ENCODE data around the gene NLRP1. TPM values are rescaled to one million over a fixed set of nuclear protein-coding genes. Genes with fewer than 3 reads are reported as not detected.

Gene NLRP1
- total RNA-seq = 11.7 TPM
- long read RNA-seq, partial matches to known transcripts = 3 of 10 reads
- long read RNA-seq, other reads (novel, unspliced or antisense) = 6 of 10 reads

- DNase-seq (ENCODE audit: low spot score) = peak; percentile 96
- intact Hi-C loops (cut with DNase I) = loop anchor here (5.0 kb wide), 2 partner anchors 123 to 853 kb away; partner anchors contain the start of gene AIPL1
These were observed at the start of gene NLRP1 for GRCh38 chr17:5584383-5585286. Gene NLRP1 (minus strand): TSS chr17:5584509. CDS start chr17:5583957, 552 bp downstream.

DNA sequence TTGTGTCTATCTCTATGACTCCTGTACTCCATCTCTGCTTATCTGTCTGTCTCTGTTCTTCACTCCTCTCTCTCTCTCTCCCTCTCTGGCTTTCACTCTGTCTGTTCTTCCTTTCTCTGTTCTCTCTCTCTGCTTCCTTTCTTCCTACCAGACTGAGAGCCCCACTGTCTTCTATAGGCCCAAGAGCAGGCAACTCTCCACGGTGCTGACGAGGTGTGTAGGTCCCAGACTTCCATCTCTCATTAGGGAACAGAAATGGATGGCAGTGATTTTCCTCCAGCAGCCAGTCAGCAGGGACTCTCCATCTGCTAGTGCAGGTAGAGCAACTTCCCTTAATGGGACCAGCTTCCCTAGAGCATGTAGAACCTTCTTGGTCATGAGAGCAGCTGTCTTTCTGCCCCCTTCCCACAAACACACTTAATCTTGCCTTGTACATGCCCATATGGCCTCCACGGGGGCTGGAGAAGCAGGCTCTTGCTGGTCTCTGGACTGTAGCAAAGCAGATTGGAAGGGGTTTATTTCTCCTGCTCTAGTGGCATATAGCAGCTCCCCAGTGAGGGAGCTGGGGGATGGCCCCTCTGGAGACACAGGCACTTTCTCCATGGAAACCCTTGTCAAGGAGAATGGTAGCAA lies 47.8 kb upstream of the NLRP1 start:
- DNase-seq (ENCODE audit: low spot score) = no peak
- intact Hi-C loops (cut with DNase I) = no loop called here

GRCh38 chr17:5630434-5630833 lies 46.1 kb upstream of the NLRP1 start:
- intact Hi-C loops (cut with DNase I) = no loop called here

DNA sequence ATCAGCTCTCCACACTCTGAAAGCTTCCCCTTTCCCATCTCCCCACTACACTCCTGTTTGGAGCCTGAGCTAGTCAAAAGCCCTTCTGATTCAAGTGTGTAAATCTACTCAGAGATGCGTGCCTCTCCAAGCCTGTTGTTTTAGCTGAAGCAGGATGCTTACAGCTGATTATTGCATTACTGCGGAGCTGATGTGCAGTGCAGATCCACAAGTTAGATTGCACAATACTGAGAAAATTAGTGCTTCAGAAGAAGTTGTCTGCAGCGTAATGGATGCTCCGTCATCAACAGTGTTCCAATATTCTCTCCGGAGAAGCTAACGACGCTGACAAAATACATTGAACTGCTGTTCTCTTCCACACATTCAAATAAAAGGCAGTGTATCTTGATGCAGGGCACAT lies 44.8 kb upstream of the NLRP1 start:
- no peak for DNase-seq (ENCODE audit: low spot score)
- intact Hi-C loops (cut with DNase I) = no loop called here

More at GRCh38 chr17:5630434-5630833, 46.1 kb upstream of the NLRP1 start:
- no peak for DNase-seq (ENCODE audit: low spot score)

DNA sequence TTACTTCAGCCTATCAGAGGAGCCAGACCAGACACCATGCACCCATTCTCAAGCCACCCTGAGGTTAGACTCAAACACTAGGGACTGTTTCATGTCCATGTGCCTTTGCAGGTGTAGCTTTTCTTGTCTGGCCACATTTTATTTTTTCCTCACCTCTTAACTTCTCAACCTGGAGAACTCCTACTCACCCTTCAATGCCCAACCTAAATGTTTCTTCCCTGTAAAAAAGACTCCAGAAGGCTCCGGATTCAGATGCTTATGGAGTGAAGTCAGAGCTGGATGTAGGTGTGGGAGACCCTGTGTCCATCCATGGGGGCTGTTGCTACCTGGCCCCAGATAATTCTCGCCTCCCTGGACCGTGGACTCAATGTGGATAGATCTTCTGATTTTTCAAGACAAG lies 44.0 kb upstream of the NLRP1 start:
- intact Hi-C loops (cut with DNase I) = no loop called here
- no peak for DNase-seq (ENCODE audit: low spot score)

DNA sequence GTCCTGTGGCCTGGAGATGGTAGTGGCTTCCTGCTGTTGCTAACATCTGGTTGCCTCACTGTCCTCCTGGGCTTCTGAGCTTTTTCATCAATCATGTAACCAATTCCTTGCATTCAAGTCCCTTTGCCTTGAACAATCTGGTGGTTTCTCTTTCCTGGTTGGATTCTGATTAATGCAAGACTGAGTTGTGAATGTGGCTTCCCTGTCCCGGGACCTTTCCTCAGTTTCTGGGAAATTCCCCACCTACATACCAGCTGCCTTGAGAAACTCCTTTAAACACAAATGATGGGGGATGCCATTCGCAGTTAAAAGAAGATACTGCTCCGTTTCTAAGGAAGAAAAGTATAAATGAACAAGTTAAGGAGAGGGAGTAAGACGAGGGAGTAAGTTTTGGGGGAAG lies 39.9 kb upstream of the NLRP1 start:
- intact Hi-C loops (cut with DNase I) = no loop called here
- DNase-seq (ENCODE audit: low spot score) = no peak

- no peak for DNase-seq (ENCODE audit: low spot score)
- intact Hi-C loops (cut with DNase I) = no loop called here
These were observed 37.4 kb upstream of the NLRP1 start for GRCh38 chr17:5621729-5622128.

GRCh38 chr17:5621026-5621425 lies 36.7 kb upstream of the NLRP1 start:
- intact Hi-C loops (cut with DNase I) = no loop called here
- no peak for DNase-seq (ENCODE audit: low spot score)

DNA sequence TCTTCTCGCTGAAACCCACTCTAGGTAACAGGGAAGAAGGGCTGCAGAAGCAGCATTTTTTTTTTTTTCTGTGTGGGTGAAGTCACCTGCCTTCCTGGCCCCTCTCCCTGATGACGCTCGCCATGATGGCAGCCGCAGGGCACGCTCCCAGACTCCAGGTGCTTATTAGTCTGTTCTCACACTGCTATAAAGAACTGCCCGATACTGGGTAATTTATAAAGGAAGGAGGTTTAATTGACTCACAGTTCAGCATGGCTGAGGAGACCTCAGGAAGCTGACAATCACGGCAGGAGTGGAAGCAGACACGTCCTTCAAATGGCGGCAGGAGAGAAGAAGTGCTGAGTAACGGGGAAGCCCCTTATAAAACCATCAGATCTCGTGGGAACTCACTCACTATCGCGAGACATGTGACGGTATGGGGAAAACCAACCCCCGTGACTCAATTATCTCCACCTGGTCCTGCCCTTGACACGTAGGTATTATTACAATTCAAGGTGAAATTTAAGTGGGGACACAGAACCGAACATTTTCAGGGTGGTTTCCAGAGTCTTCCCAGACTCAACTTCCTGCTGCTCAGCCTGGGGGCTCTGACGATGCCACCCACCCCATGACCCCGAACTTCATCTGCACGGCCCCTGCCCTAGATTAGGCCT lies 34.9 kb upstream of the NLRP1 start:
- intact Hi-C loops (cut with DNase I) = no loop called here
- DNase-seq (ENCODE audit: low spot score) = no peak

DNA sequence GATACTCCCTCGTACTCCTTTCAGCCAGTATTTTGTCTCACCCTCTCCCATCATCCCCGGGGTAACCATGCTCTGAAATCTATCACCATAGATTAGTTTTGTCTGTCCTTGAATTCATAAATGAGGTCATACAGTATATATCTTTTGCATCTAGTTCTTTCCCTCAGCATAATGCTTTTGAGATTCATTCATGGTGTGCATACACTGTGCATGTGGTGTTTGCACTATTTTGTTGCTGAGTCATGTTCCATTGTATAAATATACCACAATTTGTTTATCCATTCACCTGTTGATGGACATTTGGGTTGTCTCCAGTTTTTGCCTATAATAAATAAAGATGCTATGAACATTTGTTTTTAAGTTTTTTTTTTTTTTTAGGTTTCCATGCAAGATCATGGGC lies 34.2 kb upstream of the NLRP1 start:
- no peak for DNase-seq (ENCODE audit: low spot score)
- intact Hi-C loops (cut with DNase I) = no loop called here

DNA sequence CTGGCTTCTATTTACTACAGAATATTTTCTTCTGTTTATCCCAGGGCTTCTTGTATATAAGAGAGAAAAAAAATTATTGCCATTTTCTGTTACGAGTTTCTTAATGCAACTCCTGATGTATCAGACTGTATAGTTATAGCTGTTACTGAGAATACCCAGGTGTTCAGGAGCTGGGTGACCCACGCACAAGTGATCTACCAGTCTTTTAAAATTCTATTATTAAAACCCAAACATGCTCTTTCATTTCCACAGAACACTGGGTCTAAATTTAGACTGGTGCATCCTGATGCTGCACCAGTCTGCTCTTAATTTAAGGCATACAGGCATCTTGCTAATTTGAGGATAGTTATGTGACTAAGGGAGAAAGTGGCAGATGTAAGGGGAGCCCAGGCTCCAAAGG lies 31.2 kb upstream of the NLRP1 start:
- intact Hi-C loops (cut with DNase I) = no loop called here
- DNase-seq (ENCODE audit: low spot score) = no peak

DNA sequence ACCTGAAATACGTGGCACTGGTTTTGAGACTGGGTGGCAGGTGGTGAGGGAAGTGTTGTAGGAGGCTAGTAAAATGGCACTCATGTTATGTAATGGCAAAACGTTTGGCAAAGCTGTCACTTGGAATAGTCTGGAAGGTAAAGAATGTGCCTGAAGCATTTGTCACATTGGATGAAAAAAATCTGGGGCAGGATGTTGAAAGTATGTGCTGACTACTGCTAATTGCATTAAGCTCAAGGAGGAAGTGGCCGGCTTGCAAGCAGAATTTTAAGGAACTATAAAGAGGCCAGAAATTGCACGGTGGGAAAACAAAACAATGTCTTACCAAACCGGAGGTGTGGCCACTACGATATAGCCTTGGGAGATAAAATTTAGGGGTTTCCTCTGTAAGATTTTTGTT lies 26.6 kb upstream of the NLRP1 start:
- DNase-seq (ENCODE audit: low spot score) = no peak

DNA sequence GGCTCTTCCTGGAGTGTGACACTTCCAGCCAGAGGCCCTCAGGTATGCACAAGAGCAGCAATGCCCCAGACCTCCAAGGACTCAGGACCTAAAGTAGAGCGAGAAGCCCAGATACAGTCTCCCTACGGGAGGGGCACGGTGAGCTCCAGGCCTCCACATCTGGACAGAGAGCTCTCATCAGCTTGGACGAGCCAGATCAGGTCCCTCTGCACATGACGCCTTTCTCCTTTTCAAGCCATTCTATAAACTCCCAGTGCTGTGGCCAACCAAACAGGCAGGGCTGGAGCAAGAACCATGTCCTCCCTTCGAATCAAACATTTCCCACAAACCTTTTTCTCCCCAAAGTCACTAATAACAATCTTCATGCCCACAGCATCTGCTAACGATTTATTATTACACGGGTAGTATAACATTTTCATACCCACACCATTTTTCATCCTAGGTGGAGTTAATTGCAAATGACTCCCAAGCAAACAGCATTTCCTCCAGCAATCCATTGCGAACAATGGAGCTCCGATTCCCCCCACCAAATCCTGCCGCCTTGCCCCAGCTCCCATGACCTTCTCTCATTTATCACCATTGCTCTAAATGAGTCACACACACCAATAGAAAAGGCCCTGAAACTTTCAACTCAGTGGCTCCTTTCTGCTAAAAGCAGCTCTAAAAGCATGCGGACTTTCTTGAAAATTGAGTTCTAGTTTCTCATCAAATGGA lies 24.2 kb upstream of the NLRP1 start:
- intact Hi-C loops (cut with DNase I) = no loop called here
- DNase-seq (ENCODE audit: low spot score) = no peak

More for the DNA sequence above, 26.6 kb upstream of the NLRP1 start:
- intact Hi-C loops (cut with DNase I) = no loop called here

GRCh38 chr17:5607946-5608345 lies 23.6 kb upstream of the NLRP1 start:
- intact Hi-C loops (cut with DNase I) = no loop called here
- no peak for DNase-seq (ENCODE audit: low spot score)

- no peak for DNase-seq (ENCODE audit: low spot score)
- intact Hi-C loops (cut with DNase I) = no loop called here
These were observed 21.1 kb upstream of the NLRP1 start for GRCh38 chr17:5605452-5605851.

DNA sequence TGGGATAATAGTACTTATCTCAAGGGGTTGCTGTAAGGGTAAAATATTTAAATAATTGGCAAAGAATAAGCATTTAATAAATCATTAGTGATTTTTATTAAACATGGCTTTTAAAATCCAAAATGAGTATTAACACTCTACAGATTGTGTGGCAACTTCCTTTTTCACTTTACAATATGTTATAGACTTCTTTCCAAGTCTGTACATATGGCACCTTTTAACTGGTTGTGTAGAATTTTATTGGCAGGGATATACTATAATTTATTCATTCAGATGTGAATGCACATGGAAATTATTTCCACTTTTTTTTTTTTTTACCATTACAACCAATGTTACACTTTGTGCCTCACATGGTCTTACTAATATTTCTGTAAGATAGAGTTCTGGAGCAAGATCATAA lies 15.7 kb upstream of the NLRP1 start:
- DNase-seq (ENCODE audit: low spot score) = no peak
- intact Hi-C loops (cut with DNase I) = no loop called here

GRCh38 chr17:5598457-5598856 lies 14.1 kb upstream of the NLRP1 start:
- intact Hi-C loops (cut with DNase I) = no loop called here
- no peak for DNase-seq (ENCODE audit: low spot score)

DNA sequence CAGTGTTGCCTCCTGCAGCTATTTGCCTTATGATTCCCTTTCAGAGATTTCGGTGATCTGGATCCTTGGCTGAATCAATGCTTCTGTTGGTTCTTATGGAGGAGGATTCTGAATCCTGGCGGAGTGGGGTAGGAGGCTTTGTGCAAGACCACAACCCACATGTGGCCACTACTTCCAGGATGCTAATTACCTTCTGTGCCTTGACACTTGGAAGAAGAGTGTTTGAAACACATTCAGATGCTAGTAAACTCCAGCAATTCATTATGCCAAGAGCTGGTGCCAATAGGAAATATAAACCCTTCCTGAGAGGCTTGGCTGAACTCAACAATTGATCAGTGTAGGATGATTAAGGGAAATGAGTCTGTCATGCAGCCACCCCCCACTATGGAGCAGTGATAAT lies 12.1 kb upstream of the NLRP1 start:
- DNase-seq (ENCODE audit: low spot score) = no peak
- intact Hi-C loops (cut with DNase I) = no loop called here

- no peak for DNase-seq (ENCODE audit: low spot score)
- intact Hi-C loops (cut with DNase I) = no loop called here
These were observed 11.5 kb upstream of the NLRP1 start for GRCh38 chr17:5595831-5596230.

GRCh38 chr17:5592382-5592781 lies 8.1 kb upstream of the NLRP1 start:
- DNase-seq (ENCODE audit: low spot score) = no peak
- intact Hi-C loops (cut with DNase I) = no loop called here
